Measurements from ENCODE around the gene NPPB.

DNA sequence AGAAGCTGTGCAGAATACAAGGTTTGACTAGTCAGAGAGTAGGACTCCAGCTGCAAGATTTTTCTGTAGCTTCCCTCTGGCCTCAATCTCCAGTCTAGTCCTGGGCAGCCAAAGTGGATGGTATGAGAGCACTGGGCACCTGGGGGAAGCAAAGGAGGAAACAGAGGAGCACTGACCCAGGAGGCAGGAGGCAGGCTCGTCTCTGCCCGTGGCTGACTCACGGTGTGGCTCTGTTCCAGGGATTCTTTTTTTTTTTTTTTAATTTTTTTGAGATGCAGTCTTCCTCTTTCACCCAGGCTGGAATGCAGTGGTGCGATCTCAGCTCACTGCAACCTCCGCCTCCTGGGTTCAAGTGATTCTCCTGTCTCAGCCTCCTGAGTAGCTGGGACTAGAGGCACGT, 4.1 kb upstream of the NPPB start:
- TF ChIP-seq, protein P1, sequence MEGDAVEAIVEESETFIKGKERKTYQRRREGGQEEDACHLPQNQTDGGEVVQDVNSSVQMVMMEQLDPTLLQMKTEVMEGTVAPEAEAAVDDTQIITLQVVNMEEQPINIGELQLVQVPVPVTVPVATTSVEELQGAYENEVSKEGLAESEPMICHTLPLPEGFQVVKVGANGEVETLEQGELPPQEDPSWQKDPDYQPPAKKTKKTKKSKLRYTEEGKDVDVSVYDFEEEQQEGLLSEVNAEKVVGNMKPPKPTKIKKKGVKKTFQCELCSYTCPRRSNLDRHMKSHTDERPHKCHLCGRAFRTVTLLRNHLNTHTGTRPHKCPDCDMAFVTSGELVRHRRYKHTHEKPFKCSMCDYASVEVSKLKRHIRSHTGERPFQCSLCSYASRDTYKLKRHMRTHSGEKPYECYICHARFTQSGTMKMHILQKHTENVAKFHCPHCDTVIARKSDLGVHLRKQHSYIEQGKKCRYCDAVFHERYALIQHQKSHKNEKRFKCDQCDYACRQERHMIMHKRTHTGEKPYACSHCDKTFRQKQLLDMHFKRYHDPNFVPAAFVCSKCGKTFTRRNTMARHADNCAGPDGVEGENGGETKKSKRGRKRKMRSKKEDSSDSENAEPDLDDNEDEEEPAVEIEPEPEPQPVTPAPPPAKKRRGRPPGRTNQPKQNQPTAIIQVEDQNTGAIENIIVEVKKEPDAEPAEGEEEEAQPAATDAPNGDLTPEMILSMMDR (IDR thresholded peaks at IDR 0.05; ENCODE audit: poor library complexity) = no peak
- TF ChIP-seq EZH2 (IDR thresholded peaks at IDR 0.05; ENCODE audit: borderline replicate concordance) = no peak
- TF ChIP-seq EZH2phosphoT487 (IDR thresholded peaks at IDR 0.05; ENCODE audit: low read depth, severe bottlenecking, unreplicated experiment) = no peak

All from hepatocyte (in vitro differentiated cells).